HG03571 (cell line): ENCODE measurements around the gene GZMM.

Experiments
- ATAC-seq: cut with Tn5 transposase; IDR thresholded peaks from one replicate; pipeline ENCODE4 v1.9.1; 2021; ENCODE audit not compliant: unreplicated experiment

Gene GZMM

GRCh38 chr19:511101-511851 is 32.6 kb upstream of the GZMM start:
- no peak for ATAC-seq

DNA sequence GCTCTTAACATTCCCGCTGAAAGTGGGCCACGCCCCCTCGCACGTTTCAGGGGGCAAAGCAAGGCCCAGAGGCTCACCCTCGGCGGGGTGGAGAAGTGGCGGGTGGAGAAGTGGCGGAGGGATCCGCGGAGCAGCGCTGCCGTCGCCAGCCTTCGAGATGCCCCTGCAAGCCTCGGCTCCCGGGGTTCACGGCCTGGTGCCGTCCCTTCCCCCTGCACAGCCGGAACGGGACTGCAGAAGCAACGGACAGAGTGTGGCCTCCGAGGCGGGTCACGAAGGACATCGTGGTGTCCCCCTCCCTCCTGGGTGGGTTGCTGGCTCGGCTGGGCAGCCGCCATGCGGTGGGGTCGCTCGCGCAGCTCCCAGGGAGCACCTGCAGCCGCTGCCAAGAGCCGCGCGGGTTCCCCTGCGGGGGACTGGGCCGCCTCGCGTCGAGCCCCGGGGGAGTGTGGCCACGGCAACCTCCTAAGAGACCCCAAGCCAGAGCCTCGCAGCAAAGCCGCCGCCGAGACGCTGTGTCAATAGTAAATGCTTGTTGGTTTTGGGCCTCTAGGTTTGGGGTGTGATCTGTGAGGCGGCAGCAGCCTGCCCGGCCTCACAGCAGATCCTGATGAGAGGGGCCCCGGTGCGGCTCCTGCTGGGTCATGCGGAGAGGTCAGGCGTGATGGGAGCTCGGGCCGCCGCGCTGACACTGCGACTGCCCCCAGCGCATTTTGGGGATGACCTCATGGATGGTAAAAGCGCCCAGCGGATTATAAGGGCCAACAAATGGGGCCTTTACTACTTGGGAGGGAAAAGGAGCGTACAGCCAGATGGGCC is 31.1 kb upstream of the GZMM start:
- ATAC-seq: no peak

- ATAC-seq: no peak
These were observed 30.3 kb upstream of the GZMM start for GRCh38 chr19:513368-514165.

DNA sequence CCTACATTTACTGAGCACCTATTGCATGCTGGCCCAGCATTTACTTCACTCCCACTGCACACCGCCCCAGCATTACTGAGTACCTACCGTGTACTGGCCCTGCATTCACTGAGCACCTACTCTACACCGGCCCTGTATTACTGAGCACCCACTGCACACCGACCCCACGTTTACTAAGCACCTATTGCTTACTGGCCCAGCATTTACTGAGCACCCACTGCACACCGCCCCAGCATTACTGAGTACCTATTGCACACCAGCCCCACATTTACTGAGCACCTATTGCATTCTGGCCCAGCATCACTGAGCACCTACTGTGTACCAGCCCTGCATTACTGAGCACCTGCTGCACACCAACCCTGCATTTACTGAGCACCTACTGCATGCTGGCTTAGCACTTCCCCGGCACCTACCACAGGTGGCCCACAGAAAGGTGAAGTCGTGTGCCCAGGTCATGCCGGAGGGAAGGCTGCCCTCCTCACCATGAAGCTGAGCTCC is 29.6 kb upstream of the GZMM start:
- ATAC-seq: no peak

GRCh38 chr19:517721-518597 is 25.9 kb upstream of the GZMM start:
- no peak for ATAC-seq

- no peak for ATAC-seq
These were observed 25.1 kb upstream of the GZMM start for GRCh38 chr19:518598-519231.

DNA sequence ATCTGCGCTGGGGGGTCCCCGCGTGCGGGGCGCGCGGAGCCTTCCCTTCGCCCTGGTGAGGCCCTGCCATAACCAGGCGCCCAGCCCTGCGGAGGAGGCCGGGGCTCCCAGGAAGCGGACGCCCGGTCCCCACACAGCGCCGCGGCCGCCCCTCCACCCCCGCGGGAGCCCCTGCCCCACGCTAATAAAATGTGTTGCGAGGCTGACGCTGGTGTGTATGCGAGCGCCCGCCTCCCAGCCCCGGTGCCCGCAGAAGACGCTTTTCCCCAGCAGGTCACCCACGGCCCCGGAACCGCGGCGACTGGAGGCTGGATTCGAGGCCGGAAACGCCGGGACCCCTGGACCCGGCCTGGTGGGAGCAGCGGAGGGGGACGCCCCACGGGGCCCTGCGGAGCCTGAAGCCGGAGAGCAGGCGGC is 24.4 kb upstream of the GZMM start:
- ATAC-seq: no peak

- ATAC-seq: no peak
These were observed 21.1 kb upstream of the GZMM start for GRCh38 chr19:522726-523125.

DNA sequence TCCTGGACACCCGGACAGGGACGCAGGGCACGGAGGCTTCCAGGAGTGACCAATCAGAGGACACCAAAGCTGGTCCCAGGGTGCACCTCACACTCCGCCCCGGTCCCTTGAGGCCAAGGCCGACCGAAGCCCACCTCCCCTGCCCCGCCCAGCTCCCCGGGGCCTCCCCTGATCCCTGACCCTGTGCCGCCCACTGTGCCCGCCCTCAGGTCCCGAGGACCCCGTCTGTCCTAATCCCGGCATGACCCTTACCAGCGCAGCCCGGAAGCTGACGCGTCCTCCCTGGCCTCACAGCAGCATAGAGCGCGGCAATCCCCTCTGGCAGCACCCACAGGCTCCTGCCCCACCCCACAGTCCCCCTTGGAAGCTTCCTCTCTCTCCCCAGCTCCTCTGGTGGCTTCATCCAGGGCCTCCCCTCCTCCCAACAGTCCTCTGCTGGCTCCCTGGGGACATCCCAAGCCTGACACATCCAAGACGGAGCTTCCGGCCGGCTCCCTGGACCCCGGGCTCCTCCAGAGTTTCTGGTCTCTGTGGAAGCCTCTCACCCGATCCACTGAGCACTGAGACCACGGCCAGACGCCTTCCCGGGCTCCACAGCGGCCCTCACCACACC is 19.7 kb upstream of the GZMM start:
- ATAC-seq: no peak

- ATAC-seq: no peak
These were observed 18.8 kb upstream of the GZMM start for GRCh38 chr19:525029-525428.

GRCh38 chr19:525857-526419 is 17.9 kb upstream of the GZMM start:
- no peak for ATAC-seq

DNA sequence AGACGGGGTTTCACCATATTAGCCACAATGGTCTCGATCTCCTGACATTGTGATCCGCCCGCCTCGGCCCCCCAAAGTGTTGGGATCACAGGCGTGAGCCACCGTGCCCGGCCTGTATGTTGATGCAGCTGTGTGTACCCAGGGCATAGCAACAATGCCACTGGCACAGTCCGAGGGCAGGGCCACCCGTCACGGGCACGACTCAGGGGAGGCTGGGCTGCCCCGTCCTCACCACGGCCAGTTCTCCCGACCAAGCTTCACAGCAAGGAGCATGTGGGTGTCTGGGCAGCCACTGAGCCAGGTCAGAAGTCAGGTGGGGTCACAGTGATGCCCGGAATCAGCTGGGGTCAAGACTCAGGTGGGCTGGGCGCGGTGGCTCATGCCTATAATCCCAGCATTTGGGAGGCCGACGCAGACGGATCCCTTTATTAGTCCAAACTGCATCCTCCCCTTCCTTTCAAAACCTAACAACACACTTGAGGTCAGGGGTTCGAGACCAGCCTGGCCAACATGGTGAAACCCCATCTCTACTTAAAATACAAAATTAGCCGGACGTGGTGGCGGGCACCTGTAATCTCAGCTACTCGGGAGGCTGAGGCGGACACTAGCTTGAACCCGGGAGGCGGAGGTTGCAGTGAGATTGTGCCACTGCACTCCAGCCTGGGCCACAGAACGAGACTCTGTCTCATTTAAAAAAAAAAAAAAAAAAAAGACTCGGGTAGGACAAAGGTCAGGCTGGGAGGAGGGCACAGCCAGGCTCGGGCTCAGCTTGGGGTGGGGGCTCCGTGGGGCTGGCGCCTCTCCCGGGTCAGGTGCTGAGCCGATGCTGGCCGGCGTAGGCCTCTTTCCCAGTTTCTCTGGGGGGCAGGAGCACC is 13.5 kb upstream of the GZMM start:
- ATAC-seq: no peak

DNA sequence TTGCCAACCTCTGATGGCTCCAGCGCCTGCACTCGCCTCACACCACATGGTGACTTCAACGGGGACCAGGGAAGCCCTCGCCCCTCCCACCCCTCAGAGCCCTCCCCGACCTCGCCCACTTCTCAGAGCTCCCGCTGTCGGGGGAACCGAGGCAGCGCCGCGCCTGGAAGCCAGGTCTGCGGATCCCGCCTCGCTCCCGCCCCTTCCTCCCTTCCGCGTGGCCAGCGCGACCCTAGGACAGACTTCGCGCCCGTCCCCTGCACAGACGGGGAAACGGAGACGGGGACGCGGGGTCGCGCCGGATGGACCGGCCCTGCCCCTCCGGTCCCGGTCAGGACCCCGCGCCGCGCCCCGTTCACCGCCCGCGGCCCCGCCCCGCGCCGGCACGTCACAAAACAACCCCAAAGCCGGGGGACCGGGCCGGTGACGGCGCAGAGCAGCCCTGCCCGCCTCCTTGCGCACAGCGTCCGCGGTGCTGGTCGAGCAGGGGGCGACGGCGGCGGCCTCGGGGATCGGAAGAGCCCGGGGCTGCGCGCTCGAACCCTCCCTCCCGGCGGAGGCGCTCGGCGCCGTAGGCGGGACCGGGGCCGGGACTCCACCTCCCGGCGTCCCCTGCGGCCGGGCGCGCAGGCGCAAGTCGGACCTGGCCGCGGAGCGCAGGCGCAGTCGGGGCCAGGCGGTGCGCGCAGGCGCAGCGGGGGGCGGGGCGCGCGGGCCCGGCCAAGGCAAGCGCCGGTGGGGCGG is 12.7 kb upstream of the GZMM start:
- ATAC-seq: peak; percentile 56

GRCh38 chr19:531753-532560 is 11.9 kb upstream of the GZMM start, which contains the start of gene CDC34:
Gene CDC34 (plus strand): TSS chr19:531760. CDS start chr19:531932, 172 bp downstream.
- ATAC-seq: no peak

- no peak for ATAC-seq
These were observed 11.1 kb upstream of the GZMM start for GRCh38 chr19:532561-533363.
